ENCODE results near the gene HEMK1.

GRCh38 chr3:50584391-50584790, 15.1 kb downstream of the HEMK1 start:
- TF ChIP-seq CTCF (IDR thresholded peaks at IDR 0.05) (no peak), POLR2AphosphoS5 (IDR thresholded peaks at IDR 0.05) (no peak), EP300 (IDR thresholded peaks at IDR 0.05) (no peak)

All from esophagus muscularis mucosa (tissue), 4 donors.